ENCODE measurements around the gene PRIM2.
"Not testable (repeated sequence)": the region's sequence is repeated elsewhere in the genome, so short reads cannot be mapped to it uniquely, and the experiment has no call there.

Gene PRIM2

GRCh38 chr6:57505251-57505650 is 187.8 kb downstream of the PRIM2 start:
- DNase-seq (ENCODE audit: low read depth in 2 of 2), result not testable (repeated sequence)

DNA sequence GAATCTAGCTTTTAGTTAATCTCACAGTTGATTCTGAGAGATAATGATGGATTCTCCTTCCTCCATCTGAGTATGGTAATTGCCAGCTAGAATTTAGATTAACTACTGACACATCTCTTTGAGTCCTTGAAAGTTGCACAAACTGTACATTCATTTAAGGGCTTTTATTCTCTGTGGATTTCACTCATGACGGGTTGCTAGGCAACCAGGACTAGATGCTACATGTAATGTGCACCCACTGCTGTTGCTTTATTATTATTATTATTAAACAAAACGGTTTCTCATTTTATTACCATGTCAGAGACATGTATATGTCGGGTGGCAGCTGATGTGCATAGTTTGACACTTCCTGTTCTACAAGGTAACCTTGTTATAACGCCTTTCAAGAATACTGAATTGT is 193.0 kb downstream of the PRIM2 start:
- not testable (repeated sequence) for DNase-seq (ENCODE audit: low read depth in 2 of 2)

DNA sequence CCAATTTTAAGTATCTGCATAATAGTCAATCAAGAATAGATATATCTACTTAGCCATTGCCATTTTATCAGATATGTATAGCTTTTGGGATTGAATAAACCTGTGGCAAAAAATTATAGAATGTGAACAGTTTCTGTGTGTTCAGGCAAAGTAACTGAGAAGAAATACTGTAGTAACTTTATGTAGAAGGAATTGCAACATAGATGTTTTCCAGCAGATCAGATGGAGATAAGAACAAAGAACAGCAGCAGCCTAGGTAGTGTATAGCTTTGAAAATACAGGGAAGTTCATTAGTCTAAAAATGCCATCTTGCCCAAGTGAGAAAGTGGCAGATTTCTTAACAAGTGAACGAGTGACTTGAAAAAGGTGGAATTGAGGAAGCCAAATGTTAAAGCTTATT is 197.7 kb downstream of the PRIM2 start:
- not testable (repeated sequence) for DNase-seq (ENCODE audit: low read depth in 2 of 2)

DNA sequence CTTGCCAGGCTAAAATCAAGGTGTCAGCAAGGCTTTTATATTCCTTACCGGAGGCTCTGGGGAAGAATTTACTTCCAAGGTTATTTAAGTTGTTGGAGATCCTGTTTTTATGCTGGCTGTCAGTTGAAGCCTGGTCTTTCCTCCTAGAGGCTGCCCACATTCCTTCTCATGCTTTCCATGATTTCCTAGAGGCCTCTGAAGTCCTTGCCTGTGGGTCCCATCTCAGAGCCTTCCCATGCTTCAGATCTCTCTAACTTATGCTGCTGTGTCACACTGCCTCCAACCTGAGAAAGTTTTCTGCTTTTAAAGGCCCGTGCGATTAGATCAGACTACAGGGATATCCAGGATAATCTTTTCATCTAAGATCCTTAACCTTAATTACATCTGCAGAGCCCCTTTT is 198.4 kb downstream of the PRIM2 start:
- not testable (repeated sequence) for DNase-seq (ENCODE audit: low read depth in 2 of 2)

DNA sequence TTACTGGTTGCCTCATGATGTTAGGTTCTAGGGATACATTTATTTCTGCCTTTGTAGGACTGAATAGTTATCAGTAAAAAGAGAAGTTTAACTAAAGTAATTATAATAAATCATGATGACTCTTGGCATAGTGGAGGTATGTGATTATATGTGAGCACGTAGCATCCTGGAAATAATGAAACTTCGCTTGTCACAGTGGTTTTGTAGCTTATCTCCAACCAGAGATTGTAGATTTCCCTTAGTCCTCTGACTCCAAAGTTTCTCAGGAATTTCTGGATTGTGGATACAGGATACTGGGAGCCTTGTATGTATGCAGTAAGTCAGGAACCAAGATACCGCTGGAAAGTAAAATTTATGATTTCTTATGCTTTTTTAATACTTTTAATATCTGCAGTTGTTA is 199.3 kb downstream of the PRIM2 start:
- DNase-seq (ENCODE audit: low read depth in 2 of 2), result not testable (repeated sequence)

DNA sequence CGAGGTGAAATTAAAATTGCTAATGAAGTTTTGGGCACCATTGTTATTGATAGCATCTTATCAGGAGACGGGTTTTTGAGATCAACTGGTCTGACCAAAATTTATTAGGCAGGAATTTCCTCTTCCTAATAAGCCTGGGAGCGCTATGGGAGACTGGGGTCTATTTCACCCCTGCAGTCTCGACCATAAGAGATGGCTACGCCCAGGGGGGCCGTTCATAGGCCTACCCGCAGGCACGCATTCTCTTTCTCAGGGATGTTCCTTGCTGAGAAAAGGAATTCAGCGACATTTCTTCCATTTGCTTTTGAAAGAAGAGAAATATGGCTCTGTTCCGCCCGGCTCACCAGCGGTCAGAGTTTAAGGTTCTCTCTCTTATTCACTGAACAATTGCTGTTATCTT is 201.8 kb downstream of the PRIM2 start:
- not testable (repeated sequence) for DNase-seq (ENCODE audit: low read depth in 2 of 2)

DNA sequence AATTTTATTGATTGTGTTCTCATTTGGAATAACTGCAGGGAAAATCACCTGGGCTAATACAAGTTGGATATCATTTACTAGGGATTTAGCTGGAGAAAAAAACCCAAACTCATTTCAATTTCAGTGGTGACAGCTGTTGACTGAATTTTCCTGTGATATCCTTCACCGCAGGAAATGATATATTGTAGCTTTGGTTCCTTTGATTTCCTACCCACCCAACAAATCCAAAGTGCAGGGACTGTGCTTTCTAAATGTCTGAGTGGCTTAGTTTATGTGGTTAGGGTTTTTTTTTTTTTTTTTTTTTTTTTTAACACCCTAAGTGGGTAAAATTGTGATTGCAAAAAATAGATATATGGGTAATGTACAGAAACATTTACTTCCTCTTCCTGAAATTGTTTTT is 203.7 kb downstream of the PRIM2 start:
- DNase-seq (ENCODE audit: low read depth in 2 of 2), result not testable (repeated sequence)

DNA sequence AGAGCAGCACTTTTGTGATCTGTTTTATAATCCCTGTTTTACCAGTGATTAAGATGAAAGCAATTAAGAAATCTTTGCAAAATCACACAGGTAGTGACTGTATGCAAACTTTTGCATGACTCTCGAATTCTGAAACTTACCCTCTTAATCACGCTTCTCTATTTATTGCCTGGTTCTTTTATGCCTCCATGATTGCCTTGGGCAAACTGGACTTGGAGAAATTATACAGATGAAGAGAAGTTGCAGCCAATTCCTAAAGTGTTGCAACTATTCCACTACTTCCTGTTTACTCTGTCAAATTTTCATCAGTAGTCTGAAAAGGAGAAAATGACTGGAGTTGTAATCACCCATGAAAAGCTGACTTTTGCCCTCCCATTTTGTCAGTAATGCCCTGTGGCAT is 205.8 kb downstream of the PRIM2 start:
- not testable (repeated sequence) for DNase-seq (ENCODE audit: low read depth in 2 of 2)

DNA sequence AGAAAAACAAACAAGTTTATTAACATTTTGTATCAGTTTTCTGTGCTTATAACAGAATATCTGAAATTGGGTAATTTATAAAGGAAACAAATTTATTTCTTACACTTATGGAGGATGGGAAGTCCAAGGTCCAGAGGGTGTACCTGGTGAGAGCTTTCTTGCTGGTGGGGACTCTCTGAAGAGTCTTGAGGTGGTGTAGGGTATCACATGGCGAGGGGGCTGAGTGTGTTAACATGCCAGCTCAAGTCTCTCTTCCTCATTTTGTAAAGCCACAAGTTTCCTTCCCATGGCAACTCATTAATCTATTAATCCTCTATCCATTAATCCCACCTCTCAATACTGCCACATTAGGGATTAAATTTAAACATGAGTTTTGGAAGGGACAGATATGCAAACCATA is 212.3 kb downstream of the PRIM2 start:
- DNase-seq (ENCODE audit: low read depth in 2 of 2), result not testable (repeated sequence)

- DNase-seq (ENCODE audit: low read depth in 2 of 2), result not testable (repeated sequence)
Measured at GRCh38 chr6:57532660-57533059, 215.2 kb downstream of the PRIM2 start.

GRCh38 chr6:57535121-57535520 is 217.7 kb downstream of the PRIM2 start:
- not testable (repeated sequence) for DNase-seq (ENCODE audit: low read depth in 2 of 2)

- DNase-seq (ENCODE audit: low read depth in 2 of 2), result not testable (repeated sequence)
Measured at GRCh38 chr6:57535994-57536393, 218.6 kb downstream of the PRIM2 start.

DNA sequence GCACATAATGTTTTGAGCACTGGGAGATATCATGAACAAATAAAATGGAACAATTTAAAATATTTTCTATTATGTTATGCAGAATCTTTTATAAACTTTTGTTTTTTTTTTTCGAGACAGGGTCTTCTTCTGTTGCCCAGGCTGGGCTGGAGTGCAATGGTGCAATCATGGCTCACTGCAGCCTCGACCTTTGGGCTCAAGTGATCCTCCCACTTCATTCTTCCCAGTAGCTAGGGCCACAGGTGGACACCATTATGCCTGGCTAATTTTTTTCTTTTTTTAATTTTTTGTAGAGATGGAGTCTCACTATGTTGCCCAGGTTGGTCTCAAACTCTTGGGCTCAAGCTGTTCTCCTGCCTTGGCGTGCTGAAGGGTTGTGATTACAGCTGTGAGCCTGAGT is 220.5 kb downstream of the PRIM2 start:
- not testable (repeated sequence) for DNase-seq (ENCODE audit: low read depth in 2 of 2)

DNA sequence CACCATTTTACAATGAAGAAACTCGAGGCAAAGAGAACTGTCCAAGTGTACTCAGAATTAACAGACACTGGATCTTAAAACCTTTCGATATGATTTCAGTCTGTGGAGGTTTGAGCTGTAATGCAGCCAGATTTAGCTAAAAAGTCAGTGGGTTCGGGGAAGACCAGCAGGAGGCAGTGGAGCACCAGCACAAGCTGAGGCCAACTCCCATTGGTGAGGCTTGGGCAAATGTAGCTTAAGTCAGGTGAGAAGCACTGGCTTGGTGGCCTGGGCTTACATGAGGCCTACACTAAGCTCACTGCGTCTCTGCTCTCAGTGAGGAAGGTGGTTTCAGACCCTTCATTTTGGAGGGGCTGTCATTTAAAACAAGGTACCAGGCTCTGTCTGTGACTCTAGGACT is 234.5 kb downstream of the PRIM2 start:
- not testable (repeated sequence) for DNase-seq (ENCODE audit: low read depth in 2 of 2)

- DNase-seq (ENCODE audit: low read depth in 2 of 2), result not testable (repeated sequence)
Measured at GRCh38 chr6:57557855-57558254, 240.4 kb downstream of the PRIM2 start.

DNA sequence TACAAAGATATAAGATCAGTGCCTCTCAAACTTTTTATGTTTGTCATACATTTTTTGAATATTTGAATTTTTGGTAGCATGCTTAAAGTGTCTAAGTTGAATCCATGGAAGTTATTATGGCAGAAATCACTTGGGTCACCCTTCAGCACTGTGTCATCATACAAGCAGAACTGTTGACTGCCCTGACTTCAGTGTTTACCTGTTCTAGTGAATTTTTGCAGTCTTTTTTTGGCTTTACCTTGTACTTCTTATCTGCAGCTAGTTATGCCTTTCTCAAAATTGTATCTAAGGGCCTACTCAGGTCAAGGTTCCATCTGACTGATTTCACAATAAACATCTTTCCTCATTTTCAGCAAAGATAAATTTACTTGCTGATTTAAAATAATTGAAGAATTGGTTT is 241.7 kb downstream of the PRIM2 start:
- DNase-seq (ENCODE audit: low read depth in 2 of 2), result not testable (repeated sequence)

DNA sequence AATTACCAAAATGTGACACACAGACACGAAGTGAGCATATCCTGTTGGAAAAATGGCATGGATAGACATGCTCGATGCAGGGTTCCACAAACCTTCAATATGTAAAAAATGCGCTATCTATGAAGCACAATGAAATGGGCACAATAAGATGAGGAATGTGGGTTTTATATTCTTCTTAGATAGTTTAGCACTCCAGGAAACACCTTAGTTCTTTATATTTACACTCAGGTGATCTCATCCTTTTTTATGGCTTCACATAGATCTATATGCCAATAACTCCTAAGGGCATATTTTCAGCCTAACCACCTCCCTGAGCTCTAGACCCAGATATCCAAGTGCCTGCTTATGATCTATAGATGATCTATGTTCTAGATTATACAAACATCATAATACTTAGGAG is 244.8 kb downstream of the PRIM2 start:
- not testable (repeated sequence) for DNase-seq (ENCODE audit: low read depth in 2 of 2)

DNA sequence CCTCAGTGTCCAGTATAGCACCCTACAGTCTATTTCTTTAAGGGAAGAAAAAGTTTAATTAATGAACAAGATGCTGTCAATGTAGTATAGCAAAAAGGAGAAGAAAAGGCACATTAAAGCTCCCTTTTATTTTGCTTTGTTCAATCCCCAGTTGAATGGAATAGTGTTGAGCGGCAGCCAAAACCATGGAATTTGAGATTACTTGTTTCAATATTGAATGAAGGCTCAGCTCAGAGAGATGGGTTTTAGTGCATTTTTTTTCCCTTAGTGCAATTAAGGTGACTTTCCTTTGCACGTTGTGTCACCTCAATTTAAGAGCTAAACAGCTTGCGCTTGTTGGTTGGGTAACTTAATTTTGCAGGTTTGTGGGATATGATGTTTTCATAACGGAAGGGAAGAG is 254.7 kb downstream of the PRIM2 start:
- DNase-seq (ENCODE audit: low read depth in 2 of 2), result not testable (repeated sequence)

DNA sequence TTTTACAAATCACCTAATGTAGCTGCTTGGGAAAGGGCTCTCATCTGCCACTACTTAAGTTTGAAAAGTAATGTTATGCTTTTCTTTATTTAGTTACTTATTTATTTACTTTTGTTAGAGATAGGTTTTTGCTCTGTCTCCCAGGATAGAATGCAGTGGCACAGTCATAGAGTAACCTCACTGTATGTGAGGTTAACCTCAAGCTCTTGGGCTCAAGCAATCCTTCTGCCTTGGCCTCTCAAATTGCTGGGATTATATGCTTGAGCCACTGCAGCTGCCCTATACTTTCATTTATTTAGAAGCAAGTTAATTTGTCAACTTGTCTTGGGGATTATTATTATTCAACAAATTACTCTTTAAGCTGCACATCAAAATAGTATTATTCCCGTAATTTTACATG is 255.4 kb downstream of the PRIM2 start:
- not testable (repeated sequence) for DNase-seq (ENCODE audit: low read depth in 2 of 2)

DNA sequence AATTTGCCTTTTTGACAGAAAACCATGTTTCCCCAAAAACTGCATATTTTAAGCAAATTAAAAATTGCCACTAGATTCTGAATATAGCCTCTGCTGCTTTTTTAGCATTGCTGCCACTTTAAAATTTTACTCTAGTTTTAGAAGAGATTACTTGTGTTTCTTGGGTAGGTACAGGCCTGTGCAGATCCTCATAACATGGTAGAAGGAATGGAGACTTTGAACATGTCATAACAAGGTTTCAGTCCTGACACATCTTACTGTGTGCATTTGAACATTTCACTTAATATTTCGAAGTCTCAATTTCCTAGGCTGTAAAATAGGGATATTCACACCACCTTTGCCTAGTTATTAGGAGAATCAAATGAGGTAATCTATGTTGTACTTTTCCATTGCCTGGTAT is 259.6 kb downstream of the PRIM2 start:
- not testable (repeated sequence) for DNase-seq (ENCODE audit: low read depth in 2 of 2)

DNA sequence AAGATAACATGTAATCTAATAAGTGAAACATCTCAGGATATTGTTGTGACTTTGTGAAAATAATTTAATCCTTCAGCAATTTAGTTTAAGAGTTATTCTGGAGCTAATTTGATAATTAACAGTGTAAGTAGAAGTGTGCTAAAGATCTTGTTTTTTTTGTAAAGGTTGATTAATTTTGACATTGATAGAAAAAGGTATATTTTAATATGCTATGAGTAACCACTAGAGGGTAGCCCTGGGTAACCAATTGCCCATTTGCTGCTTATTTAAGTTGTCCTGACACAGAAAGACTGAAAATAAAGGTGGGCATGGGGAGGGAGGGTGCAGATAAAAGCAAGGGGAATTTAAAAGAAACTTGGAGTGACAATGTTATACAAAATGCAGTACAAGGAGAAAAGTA is 262.1 kb downstream of the PRIM2 start:
- not testable (repeated sequence) for DNase-seq (ENCODE audit: low read depth in 2 of 2)

DNA sequence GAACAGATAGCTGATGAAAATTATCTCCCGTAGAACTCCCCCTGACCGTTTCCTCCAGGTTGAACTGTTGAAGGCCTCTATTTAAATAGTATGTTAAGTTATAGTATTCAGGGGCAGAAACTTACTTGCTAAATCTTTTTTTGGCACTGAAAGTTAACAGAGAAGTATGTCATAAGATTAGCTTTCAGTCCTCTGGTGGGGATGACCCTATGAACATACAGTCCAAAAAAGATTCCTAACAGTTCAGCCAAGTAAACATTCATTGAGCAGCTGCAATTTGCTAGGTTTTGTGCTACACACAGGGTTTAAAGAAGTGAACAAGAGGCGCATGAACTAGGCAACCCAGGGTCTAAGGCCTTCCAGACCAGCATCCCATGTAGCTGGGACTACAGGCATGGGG is 264.2 kb downstream of the PRIM2 start:
- not testable (repeated sequence) for DNase-seq (ENCODE audit: low read depth in 2 of 2)

DNA sequence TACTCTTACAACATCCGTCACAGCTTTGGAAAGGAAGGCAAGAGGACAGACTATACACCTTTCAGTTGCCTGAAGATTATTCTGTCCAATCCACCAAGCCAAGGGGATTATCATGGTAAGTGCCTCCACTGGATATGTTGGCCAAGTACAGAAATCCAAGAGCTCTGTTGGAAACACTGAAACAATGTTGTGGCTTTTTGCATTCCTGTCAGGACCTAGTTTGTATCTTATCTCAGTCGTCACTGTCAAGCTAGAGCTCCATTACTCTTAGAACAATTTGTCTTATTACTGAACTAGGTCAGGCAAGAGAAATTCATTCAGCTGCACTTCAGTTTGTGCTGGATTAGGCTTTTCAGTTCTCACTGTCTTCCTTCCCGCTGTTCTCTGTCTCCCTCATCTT is 283.7 kb downstream of the PRIM2 start:
- not testable (repeated sequence) for DNase-seq (ENCODE audit: low read depth in 2 of 2)

GRCh38 chr6:57605303-57605702 is 287.9 kb downstream of the PRIM2 start:
- not testable (repeated sequence) for DNase-seq (ENCODE audit: low read depth in 2 of 2)

Measured in activated CD8-positive, alpha-beta memory T cell treated with anti-CD3 and anti-CD28 coated beads for 4 hours (primary cell).